ENCODE measurements around the gene C10orf143. TPM values are rescaled to one million over a fixed set of nuclear protein-coding genes. Genes with fewer than 3 reads are reported as not detected.

C10orf143 gene
- total RNA-seq, 4 donors from 2014 or later = 1.5 to 8.6 (median 3.7) TPM

GRCh38 chr10:130028465-130028819, 82.2 kb downstream of the C10orf143 start:
- 79 to 81% methylated on average over 3 to 4 of the region's 4 CpGs for WGBS, 2 donors
- TF ChIP-seq EP300 (IDR thresholded peaks at IDR 0.05) (no peak), CTCF (IDR thresholded peaks at IDR 0.05) (no peak), POLR2A (IDR thresholded peaks at IDR 0.05) (no peak)
- no peaks in the 10 kb centered on the region for H3K36me3 ChIP-seq

GRCh38 chr10:130027716-130028464, 82.7 kb downstream of the C10orf143 start:
- 75 to 83% methylated on average over 10 to 27 of the region's 27 CpGs for WGBS, 2 donors
- no peaks in the 10 kb centered on the region for H3K27me3 ChIP-seq
- DNase-seq (ENCODE audit: low spot score in 2 of 2) = no peak
- H3K4me3 ChIP-seq = no peak overlapping the region
- TF ChIP-seq POLR2A (IDR thresholded peaks at IDR 0.05) = no peak
- no peak for TF ChIP-seq EP300 (IDR thresholded peaks at IDR 0.05)
- no peak for TF ChIP-seq CTCF (IDR thresholded peaks at IDR 0.05)
- H3K4me1 ChIP-seq = no peaks in the 10 kb centered on the region
- peaks cover 0 to 6% (median 0%) of the 10 kb centered on the region in 4 donors for H3K9me3 ChIP-seq
- H3K27ac ChIP-seq = no peak overlapping the region
- H3K36me3 ChIP-seq = no peaks in the 10 kb centered on the region

More at GRCh38 chr10:130028465-130028819, 82.2 kb downstream of the C10orf143 start:
- H3K4me3 ChIP-seq = no peak overlapping the region
- DNase-seq (ENCODE audit: low spot score in 2 of 2) = no peak
- H3K9me3 ChIP-seq = peaks cover 0 to 6% (median 0%) of the 10 kb centered on the region in 4 donors
- no peaks in the 10 kb centered on the region for H3K4me1 ChIP-seq
- H3K27me3 ChIP-seq = no peaks in the 10 kb centered on the region
- no peak overlapping the region for H3K27ac ChIP-seq

- H3K4me1 ChIP-seq = no peaks in the 10 kb centered on the region
These were observed 83.8 kb downstream of the C10orf143 start for GRCh38 chr10:130026670-130027456.

GRCh38 chr10:130025811-130026485, 84.7 kb downstream of the C10orf143 start:
- Histone ChIP-seq H3K27ac (no peak overlapping the region), H3K36me3 (no peaks in the 10 kb centered on the region), H3K27me3 (no peaks in the 10 kb centered on the region), H3K4me1 (peaks cover 0 to 3% (median 0%) of the 10 kb centered on the region in 4 donors), H3K4me3 (no peak overlapping the region), H3K9me3 (peaks cover 0 to 6% (median 0%) of the 10 kb centered on the region in 4 donors)
- 78 to 81% methylated on average over 15 to 18 of the region's 18 CpGs for WGBS, 2 donors
- TF ChIP-seq CTCF (IDR thresholded peaks at IDR 0.05) (no peak), POLR2A (IDR thresholded peaks at IDR 0.05) (no peak), EP300 (IDR thresholded peaks at IDR 0.05) (no peak)
- DNase-seq (ENCODE audit: low spot score in 2 of 2) = no peak

More at GRCh38 chr10:130026670-130027456, 83.8 kb downstream of the C10orf143 start:
- Histone ChIP-seq H3K27me3 (no peaks in the 10 kb centered on the region), H3K36me3 (no peaks in the 10 kb centered on the region), H3K27ac (no peak overlapping the region), H3K9me3 (peaks cover 0 to 6% (median 0%) of the 10 kb centered on the region in 4 donors), H3K4me3 (no peak overlapping the region)
- WGBS, 2 donors = 88 to 91% methylated on average over 25 to 30 of the region's 30 CpGs
- TF ChIP-seq CTCF (IDR thresholded peaks at IDR 0.05) (no peak), POLR2A (IDR thresholded peaks at IDR 0.05) (no peak), EP300 (IDR thresholded peaks at IDR 0.05) (no peak)
- DNase-seq (ENCODE audit: low spot score in 2 of 2) = no peak

All from tibial nerve (tissue), 4 donors.